Right lobe of liver (tissue), 6 donors: ENCODE results near the gene EML2. TPM values are rescaled to one million over a fixed set of nuclear protein-coding genes. Genes with fewer than 3 reads are reported as not detected.

Experiments used
- ATAC-seq, 4 donors: fragments of 200-7000 bp; cut with Tn5 transposase; one replicate each; pipeline ENCODE4 v1.9.1; 2020; ENCODE audit warnings: mild to moderate bottlenecking in 4 of 4, moderate library complexity in 4 of 4
- DNase-seq, 3 donors: peaks; one replicate each; pipeline ENCODE4 v3.0.0-alpha.2; 2020
- H3K27ac ChIP-seq, 3 donors: fragments of 200-600 bp; one replicate each; pipeline ENCODE4 v1.8.0; 2022
- H3K27me3 ChIP-seq, 2 donors: fragments of 200-600 bp; one replicate each; pipeline ENCODE4 v1.8.0; 2022
- H3K36me3 ChIP-seq, 4 donors: fragments of 200-600 bp; sonication (generic) in 1 of 4; one replicate each; pipeline versions ENCODE4 v1.5.1 to v1.8.0; 2017 to 2022; ENCODE audit warnings: control low read depth in 1 of 4
- H3K4me1 ChIP-seq, 4 donors: fragments of 200-600 bp; sonication (generic) in 1 of 4; one replicate each; pipeline versions ENCODE4 v1.5.1 to v1.8.0; 2017 to 2022; ENCODE audit warnings: control low read depth in 1 of 4
- H3K4me3 ChIP-seq, 3 donors: fragments of 200-600 bp; one replicate each; pipeline ENCODE4 v1.8.0; 2022
- H3K9me3 ChIP-seq, 4 donors: fragments of 200-600 bp; sonication (generic) in 1 of 4; one replicate each; pipeline versions ENCODE4 v1.5.1 to v1.8.0; 2017 to 2022; ENCODE audit warnings: control low read depth in 1 of 4
- CTCF ChIP-seq, 4 donors: fragments of 200-600 bp in 3 of 4; fragments of 450-650 bp in 1 of 4; IDR thresholded peaks; one replicate each; pipeline versions ENCODE4 v1.5.1 to v1.8.0; 2016 to 2022; ENCODE audit warnings: antibody characterized with exemption in 4 of 4, mild to moderate bottlenecking in 2 of 4
- POLR2A ChIP-seq: fragments of 450-650 bp; IDR thresholded peaks from one replicate; pipeline ENCODE4 v1.6.1; 2017; ENCODE audit warnings: antibody characterized with exemption, mild to moderate bottlenecking
- WGBS: methylation state at CpG from one replicate; pipeline ENCODE4 v1.1.6; 2018; ENCODE audit warnings: low coverage, low lambda C conversion rate; ENCODE audit not compliant: insufficient coverage; ENCODE audit errors: missing lambda C conversion rate; 5-methylcytosine and 5-hydroxymethylcytosine counted together
- intact Hi-C, 2 donors: fragments of 100-400 bp; cut with DNase I; formaldehyde crosslinking; loops; one replicate each; pipeline versions ENCODE4 v1.11.2 to v1.14.1; 2022
- total RNA-seq, 6 experiments: library from RNA; depleted of rRNA in 2 of 6; stranded (reverse); fragments of >200 nt in 2 of 6; fragmentation: NEBNext Ultra II Directional in 3 of 6; extraction: Animal tissue kit (Norgen Biotek cat#: 25700) in 3 of 6; gene quantifications; one replicate each; pipeline versions ENCODE4 v1.1.0 to v1.2.4, GENCODE V29; 2016 to 2023
- donor health status: DM: no; HTN: yes; CAD: no.
- donor health status: DM: no; HTN: no; CAD: no.
- donor health status: DM: no; HTN: no; CAD: no.
- donor health status: DM: no; HTN: yes; CAD: no.
- donor health status: DM: no; HTN: yes; CAD: no.

Gene EML2
- total RNA-seq, 6 experiments from 2014 or later: 12.6 to 19.7 (median 13.8) TPM

DNA sequence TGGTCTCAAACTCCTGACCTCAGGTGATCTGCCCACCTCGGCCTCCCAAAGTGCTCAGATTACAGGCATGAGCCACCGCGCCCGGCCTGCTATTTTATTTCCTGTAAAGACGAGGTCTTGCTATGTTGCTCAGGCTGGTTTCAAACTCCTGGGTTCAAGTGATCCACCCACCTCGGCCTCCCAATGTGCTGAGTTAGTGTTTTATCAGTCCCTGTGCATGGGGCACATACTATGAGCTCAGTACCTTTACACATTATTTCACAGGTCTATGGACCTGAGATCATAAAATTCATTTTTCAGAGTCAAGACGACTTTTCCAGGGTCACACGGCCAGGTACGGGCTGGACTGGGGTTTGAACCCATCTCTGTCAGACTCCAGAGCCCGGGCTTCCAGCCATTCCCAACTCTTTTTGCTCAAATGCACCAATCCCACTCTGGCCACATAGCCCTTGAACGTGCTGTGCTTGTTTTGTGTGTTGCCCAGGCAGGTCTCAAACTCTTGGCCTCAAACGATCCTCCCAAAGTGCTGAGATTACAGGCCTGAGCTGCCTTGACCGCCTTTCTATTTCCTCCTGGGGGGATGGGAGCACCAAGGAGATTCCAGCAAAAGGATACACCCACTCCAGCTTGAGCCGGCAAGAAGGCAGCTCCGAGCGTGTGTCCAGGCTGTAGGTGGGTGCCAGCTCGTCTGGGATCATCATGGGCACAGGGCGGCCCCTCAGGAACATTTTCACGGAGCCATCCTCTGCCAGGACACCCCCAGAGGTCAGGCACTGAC lies 1.1 kb downstream of the EML2 start:
- 81% methylated on average over 12 of the region's 19 CpGs for WGBS
- ATAC-seq (no peak), DNase-seq (no peak)
- TF ChIP-seq CTCF (IDR thresholded peaks at IDR 0.05) (no peak), POLR2A (no peak)
- Histone ChIP-seq H3K27me3 (no peaks in the 10 kb centered on the region), H3K27ac (no peak overlapping the region), H3K4me3 (peak overlapping the region in 2 of 3 donors; percentile 61 to 62), H3K36me3 (no peaks in the 10 kb centered on the region), H3K9me3 (no peaks in the 10 kb centered on the region), H3K4me1 (peaks cover 0 to 26% (median 13%) of the 10 kb centered on the region in 4 donors)
- intact Hi-C loops: loop anchor here in 1 of 2 donors (10.0 kb wide), 1 partner anchor 113 kb away; no protein-coding TSS in a partner anchor

- Histone ChIP-seq H3K4me3 (no peak overlapping the region), H3K27me3 (no peaks in the 10 kb centered on the region), H3K27ac (no peak overlapping the region), H3K9me3 (no peaks in the 10 kb centered on the region), H3K4me1 (peaks cover 0 to 16% (median 8%) of the 10 kb centered on the region in 4 donors), H3K36me3 (no peaks in the 10 kb centered on the region)
- ATAC-seq: no peak
- intact Hi-C loops: loop anchor here in 1 of 2 donors (10.0 kb wide), 1 partner anchor 112 kb away; no protein-coding TSS in a partner anchor
- TF ChIP-seq CTCF (IDR thresholded peaks at IDR 0.05) (no peak), POLR2A (no peak)
- WGBS: no CpG with 5 or more reads among the region's 2 CpGs
- no peak for DNase-seq
Observed at GRCh38 chr19:45636902-45637301, 2.3 kb downstream of the EML2 start.

GRCh38 chr19:45636275-45636674 lies 2.9 kb downstream of the EML2 start:
- DNase-seq: no peak
- no peaks in the 10 kb centered on the region for H3K9me3 ChIP-seq
- intact Hi-C loops: loop anchor here in 1 of 2 donors (10.0 kb wide), 1 partner anchor 111 kb away; no protein-coding TSS in a partner anchor
- no peak overlapping the region for H3K27ac ChIP-seq
- H3K27me3 ChIP-seq: no peaks in the 10 kb centered on the region
- no peak for TF ChIP-seq CTCF (IDR thresholded peaks at IDR 0.05)
- TF ChIP-seq POLR2A: no peak
- H3K36me3 ChIP-seq: no peaks in the 10 kb centered on the region
- no peak overlapping the region for H3K4me3 ChIP-seq
- 100% methylated on average over 1 of the region's 1 CpG for WGBS
- ATAC-seq: no peak
- peaks cover 0 to 9% (median 4%) of the 10 kb centered on the region in 4 donors for H3K4me1 ChIP-seq

- H3K9me3 ChIP-seq: no peaks in the 10 kb centered on the region
- WGBS: 70% methylated on average over 11 of the region's 27 CpGs
- H3K27ac ChIP-seq: no peak overlapping the region
- DNase-seq (peak in 1 of 3 donors; percentile 46), ATAC-seq (peak; percentile 45 to 75 (median 58))
- H3K4me3 ChIP-seq: no peak overlapping the region
- TF ChIP-seq POLR2A: no peak
- TF ChIP-seq CTCF (IDR thresholded peaks at IDR 0.05): no peak
- H3K27me3 ChIP-seq: no peaks in the 10 kb centered on the region
- H3K4me1 ChIP-seq: no peaks in the 10 kb centered on the region
- intact Hi-C loops: loop anchor here in 1 of 2 donors (10.0 kb wide), 1 partner anchor 108 kb away; no protein-coding TSS in a partner anchor
- peaks cover 0 to 3% (median 1%) of the 10 kb centered on the region in 4 donors for H3K36me3 ChIP-seq
Observed at GRCh38 chr19:45632468-45633196, 6.6 kb downstream of the EML2 start.
